ENCODE measurements around the gene CLGN.
"Not testable (repeated sequence)": the region's sequence is repeated elsewhere in the genome, so short reads cannot be mapped to it uniquely, and the experiment has no call there.

CLGN gene

DNA sequence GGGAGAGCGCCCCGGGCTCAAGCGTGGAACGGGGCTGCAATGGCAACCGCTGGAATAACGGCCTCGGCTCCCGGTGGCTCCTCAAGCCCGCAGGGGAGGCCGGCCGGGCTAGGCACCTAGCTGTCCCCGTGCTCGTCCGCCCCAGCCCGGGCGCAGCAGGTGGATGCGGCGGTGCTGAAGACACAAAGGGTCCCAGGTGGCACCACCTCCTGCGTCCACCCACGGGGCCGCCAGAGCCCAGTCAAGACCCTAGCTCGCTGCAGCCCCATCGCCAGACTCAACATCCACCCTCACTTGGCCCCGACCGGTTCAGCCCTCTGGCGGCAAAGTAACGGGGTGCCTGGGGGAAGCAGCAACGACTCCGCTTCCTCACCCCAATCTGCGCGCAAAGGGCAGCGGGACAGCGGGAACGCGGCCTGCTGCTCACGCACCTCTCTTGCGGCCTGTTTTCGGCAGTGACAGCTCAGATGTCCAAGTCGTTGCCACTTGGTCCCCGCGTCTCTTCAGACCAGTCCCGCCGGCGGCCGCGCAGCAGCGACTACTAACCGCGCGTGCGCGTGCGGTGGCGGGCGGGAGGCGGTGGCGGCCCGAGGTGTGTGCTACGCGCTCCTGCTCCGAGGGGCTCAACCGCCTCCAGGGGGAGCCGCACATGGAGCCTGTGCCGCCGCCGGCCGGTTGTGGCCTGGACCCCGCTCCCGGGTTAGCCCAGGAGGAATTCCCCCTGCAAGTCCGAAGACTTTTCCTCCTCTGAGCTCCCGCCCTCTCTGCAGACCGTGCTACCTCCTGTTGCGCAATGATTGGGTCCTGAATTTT lies at the start of gene CLGN:
TSS of gene CLGN (minus strand) at position 543 of the 813 bp plus-strand sequence. CDS start 14,570 bp downstream, outside the sequence.
- peak; percentile 3 for DNase-seq (ENCODE audit: low read depth)

DNA sequence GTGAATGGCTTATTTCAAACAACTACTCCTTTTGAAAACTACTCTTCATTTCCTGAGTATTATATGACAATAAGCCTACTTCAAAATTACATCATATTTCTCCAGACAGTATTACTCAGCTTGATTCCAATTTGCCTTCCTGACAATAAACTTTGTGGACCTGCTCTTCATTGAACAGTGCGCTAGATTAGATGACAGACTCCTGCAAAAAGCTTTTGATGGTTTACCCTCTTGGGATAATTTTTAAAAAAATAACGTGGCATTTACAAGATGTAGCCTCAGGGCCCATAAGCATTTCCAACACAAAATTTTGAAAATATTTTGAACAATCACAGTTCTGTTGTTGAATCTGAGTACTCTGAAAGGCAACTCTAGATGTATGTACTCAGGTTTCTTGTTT lies 44.7 kb upstream of the CLGN start:
- no peak for DNase-seq (ENCODE audit: low read depth)

DNA sequence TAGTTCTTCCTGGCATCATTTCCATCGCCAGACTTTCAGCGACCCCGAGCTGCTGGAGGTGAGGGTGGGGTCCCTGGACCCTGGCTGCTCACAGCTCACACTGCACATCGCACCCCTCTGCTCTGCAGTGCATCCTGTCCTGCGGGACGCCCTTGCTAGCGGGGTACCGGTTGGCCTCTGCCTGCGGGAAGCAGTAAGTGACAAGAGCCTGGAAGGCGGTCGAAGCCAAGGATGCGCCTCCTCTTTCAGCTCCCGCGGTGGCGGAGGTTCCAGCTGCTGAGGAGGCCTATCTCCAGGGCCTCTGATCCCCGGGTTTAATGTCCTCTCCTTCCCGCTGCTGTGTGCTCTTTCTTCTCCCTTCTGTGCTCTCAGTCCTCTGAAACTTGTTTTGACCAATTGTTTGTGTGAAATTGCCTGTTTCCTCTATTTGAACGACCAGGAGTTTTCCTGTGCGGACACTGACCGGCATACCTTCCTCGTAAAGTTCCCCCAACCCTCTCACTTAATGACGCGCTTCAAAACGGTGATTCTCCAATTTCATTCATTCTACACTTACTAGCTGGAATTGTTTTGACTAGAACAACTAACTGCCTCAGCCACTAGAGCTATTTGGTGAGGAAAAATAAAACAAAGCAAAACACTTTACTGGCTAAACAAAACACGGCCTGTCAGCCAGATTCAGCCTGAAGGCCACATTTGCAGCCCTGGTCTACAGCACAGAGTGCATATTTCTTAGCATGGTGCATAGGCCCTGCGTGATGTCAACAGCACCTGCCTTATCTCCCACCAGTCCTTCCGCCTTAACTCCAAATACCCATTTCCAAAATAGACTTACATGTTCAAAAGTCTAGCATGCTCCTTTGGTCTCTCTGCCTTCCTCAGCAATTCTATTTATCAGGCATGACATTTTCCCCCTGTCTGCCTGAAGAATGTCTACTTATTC lies 42.6 kb upstream of the CLGN start:
- DNase-seq (ENCODE audit: low read depth): no peak

DNA sequence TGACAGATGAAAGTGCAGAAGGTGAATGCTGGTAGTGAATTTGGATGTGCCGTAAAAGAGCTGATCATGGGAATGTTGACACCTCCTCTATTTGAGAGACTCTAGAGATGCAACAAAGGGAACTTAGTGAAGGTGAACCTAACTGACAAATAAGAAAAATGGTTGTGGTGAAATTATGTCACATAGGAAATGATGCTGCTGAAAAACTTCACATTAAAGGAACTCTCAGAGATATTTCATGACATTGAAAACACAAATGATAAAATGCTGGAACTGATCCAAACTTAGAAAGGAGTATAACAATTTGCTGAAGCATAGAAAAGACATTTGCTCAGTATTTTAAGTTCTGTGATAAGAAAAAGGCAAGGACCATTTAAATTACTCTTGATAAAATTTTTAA lies 38.7 kb upstream of the CLGN start:
- no peak for DNase-seq (ENCODE audit: low read depth)

- DNase-seq (ENCODE audit: low read depth): no peak
Measured at GRCh38 chr4:140463614-140464013, 36.2 kb upstream of the CLGN start.

DNA sequence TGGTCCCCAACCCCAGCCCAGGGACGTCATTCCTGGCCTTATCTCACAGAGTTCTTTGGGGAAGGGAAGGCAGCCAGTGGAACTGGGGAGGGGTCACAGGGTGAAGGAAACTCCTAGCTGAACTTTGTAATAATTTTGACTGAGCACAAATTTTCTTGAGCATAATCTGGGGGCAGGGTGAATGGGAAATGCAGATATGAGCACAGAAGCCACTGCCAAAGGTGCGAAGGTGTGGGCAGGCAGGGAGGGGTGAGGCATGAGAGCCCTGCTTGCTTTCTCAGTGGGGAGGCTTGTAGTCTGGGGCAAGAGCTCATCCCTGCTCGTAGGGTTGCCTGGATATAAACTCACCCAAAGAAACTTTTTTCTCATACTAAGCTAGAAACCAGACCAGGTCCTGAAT lies 35.7 kb upstream of the CLGN start:
- no peak for DNase-seq (ENCODE audit: low read depth)

GRCh38 chr4:140450352-140450751 lies 22.9 kb upstream of the CLGN start:
- no peak for DNase-seq (ENCODE audit: low read depth)

DNA sequence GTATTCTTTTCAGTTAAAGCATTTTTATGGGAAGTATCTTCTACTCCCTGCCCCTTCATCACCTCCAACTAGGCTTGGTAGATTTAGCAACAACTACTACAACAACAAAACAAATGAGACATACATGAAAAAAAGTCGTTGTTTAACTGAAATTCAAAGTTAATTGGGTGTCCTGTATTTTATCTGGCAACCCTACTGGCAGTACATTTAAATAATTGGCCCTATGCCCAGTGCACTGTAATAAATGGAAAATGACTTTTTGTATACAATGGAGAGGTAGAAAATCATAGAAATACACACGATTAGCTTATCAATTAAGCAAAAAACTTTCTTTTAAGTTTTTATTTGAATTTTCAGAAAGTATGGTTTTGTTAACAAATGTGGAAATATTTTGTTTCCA lies 21.4 kb upstream of the CLGN start:
- DNase-seq (ENCODE audit: low read depth): no peak

GRCh38 chr4:140448162-140448561 lies 20.7 kb upstream of the CLGN start:
- DNase-seq (ENCODE audit: low read depth): no peak

GRCh38 chr4:140444347-140444746 lies 16.9 kb upstream of the CLGN start:
- not testable (repeated sequence) for DNase-seq (ENCODE audit: low read depth)

DNA sequence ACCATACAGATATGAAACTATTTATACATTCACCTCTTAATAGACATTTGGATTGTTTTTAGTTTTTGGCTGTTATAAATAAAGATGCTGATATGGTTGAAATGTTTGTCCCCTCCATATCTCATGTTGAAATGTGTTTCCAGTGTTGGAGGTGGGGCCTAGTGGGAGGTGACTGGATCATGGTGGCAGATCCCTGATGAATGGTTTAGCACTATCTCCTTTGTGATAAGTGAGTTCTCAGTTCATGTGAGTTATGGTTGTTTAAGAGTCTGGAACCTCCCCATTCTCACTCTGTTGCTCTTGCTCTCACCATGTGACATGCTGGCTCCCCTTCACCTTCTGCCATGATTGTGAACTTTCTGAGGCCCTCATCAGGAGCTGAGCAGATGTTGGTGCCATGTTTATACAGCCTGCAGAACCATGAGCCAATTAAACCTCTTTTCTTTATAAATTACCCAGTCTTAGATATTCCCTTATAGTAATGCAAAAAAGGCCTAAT lies 12.2 kb upstream of the CLGN start:
- DNase-seq (ENCODE audit: low read depth): no peak

DNA sequence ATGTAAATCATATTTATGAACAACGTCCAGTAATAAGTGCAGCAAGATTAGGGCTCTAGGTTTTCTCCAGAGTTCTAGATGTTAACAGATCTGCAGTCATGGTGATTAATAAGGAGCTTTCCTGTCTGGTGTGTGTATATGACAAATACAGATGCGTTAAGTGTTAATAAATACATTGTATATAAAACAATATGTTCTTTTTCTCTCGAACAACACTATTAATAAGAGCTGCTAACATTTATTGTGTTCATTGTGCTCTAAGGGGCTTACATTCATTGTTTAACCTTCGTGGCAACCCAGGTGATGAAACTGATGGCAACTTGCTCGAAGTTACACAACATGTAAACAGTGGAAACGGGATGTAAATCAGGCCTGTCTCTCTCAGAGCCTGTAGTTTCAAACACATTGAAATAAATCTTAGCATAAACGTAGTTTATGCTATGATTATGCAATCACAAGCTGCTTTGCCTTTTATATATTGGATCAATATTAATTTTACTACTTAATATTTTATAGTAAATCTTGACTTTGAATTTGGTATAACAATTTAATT lies 547 bp upstream of the CLGN start:
- DNase-seq (ENCODE audit: low read depth): no peak

DNA sequence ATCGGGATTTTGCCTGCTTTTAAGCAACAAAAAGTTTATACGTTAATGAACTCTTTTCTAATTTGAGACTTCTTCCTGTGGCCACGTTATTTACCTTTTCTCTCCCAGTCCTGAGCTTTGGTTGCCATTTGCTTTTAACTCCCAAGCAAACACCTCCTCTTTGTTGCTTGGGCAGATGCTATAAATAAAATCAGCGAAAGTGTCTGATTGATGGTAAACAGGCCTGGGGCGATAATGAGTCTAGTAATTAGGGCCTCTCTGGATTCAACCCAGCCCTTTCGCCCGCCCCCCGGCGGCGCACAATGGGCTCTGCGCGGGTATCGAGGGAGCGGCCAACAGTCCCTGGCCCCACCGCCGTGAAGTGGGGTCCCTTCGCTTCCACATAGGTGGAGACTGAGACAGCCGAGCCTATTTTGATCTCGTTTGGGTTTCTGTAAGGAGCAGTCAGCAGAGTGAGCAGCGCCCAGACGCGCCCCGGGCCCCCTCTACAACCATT lies 790 bp downstream of the CLGN start:
- DNase-seq (ENCODE audit: low read depth): no peak

GRCh38 chr4:140423106-140423505 lies 4.3 kb downstream of the CLGN start:
- DNase-seq (ENCODE audit: low read depth): no peak

- DNase-seq (ENCODE audit: low read depth): not testable (repeated sequence)
Measured at GRCh38 chr4:140413130-140413969, 14.1 kb downstream of the CLGN start.

DNA sequence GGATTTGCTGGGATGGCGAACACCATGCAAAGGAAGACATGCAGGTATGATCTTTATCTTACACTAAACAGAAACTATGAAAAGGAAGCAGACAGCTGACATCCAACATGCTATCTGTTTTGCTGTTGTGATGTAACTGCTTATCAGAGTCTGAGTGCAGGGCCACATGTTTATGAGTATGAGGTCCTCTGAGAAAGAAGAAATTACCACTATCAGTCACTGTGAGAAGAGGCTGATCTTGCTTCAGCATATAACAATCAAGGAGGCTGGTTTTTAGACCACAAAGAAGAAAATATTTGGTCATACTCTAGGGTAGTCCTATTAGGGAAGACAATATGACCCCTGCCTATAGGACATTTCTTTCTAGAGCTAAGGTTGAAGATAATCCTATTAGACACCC lies 18.5 kb downstream of the CLGN start:
- no peak for DNase-seq (ENCODE audit: low read depth)

- no peak for DNase-seq (ENCODE audit: low read depth)
Measured at GRCh38 chr4:140406292-140406691, 21.2 kb downstream of the CLGN start.

GRCh38 chr4:140400111-140400510 lies 27.3 kb downstream of the CLGN start:
- no peak for DNase-seq (ENCODE audit: low read depth)

GRCh38 chr4:140395668-140396067 lies 31.8 kb downstream of the CLGN start:
- no peak for DNase-seq (ENCODE audit: low read depth)

DNA sequence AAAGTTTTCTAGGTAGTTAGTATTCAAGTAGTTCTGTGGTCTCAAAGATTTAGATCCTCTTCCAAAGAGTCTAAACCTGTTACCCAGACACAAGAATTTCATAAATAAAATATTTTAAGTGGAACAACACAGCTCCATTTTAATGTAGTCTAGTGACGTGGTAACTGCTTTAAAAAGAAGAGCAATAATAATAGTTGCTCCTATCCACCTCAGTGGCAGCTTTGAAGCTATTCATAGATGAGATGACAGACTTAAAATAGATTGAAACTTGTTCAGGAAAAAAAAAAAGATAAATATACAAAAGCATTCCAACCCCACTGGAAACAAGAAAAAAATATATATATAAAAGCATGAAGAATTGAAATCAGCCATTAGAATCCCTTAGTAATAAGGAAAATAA lies 39.4 kb downstream of the CLGN start:
- DNase-seq (ENCODE audit: low read depth): no peak

DNA sequence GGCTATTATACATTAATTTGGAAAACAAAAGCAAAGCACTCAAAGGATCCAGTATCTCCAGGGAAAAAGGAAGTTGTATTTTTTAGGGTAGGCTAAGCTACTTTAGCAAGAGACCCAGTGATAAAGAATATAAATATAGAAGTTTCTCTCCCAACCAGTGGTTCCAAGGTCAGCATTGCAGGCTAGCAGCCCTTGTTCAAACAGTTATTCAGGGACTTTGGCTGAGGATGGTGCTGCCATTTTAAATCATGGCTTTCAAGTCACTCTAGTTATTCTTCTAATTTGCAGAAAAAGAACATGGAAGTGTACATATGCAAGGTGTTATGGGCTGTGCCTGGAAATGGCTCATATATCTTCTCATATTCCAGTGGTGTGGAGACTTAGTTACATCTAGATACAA lies 44.7 kb downstream of the CLGN start:
- no peak for DNase-seq (ENCODE audit: low read depth)

- no peak for DNase-seq (ENCODE audit: low read depth)
Measured at GRCh38 chr4:140374130-140374477, 53.3 kb downstream of the CLGN start.
